IMR-90 (cell line): Measurements from ENCODE around the gene BRF1. TPM values are rescaled to one million over a fixed set of nuclear protein-coding genes. Genes with fewer than 3 reads are reported as not detected.
"Not testable (repeated sequence)": the region's sequence is repeated elsewhere in the genome, so short reads cannot be mapped to it uniquely, and the experiment has no call there.

ENCODE experiments used
- ATAC-seq: fragments of 200-7000 bp; cut with Tn5 transposase; 2 replicates; pipeline ENCODE4 v1.9.1; 2020; ENCODE audit warnings: low read depth, mild to moderate bottlenecking, moderate library complexity
- BruUV-seq: library from RNA; stranded (reverse); fragments of 400-500 nt; replicated peaks from 2 replicates; lab custom pipeline; 2021; lab: Mats Ljungman, UMichigan
- CTCF ChIA-PET: fragments of 300-600 bp; formaldehyde crosslinking; extraction: SDS; loops from one replicate; lab custom pipeline; 2021; ENCODE audit warnings: antibody characterized with exemption; lab: Yijun Ruan, JAX
- POLR2A ChIA-PET: fragments of 300-600 bp; sonication (Branson Sonifier 250); formaldehyde crosslinking; loops from one replicate; lab custom pipeline; 2022; ENCODE audit warnings: antibody characterized with exemption; ENCODE audit not compliant: unreplicated experiment; lab: Charles Lee
- DNase-seq: peaks from one replicate; pipeline ENCODE4 v3.0.0; 2013
- H2AFZ ChIP-seq: replicated peaks from 2 replicates; pipeline ENCODE3; 2013; ENCODE audit warnings: low read length, mild to moderate bottlenecking; ENCODE audit not compliant: poor library complexity
- H2AK5ac ChIP-seq: 2 replicates; pipeline ENCODE4 v1.6.1; 2013; ENCODE audit warnings: low read depth, low read length, inconsistent platforms
- H2AK9ac ChIP-seq: replicated peaks from 2 replicates; pipeline ENCODE3; 2013; ENCODE audit warnings: mild to moderate bottlenecking, low read depth, low read length, moderate library complexity; ENCODE audit not compliant: poor library complexity
- H2BK120ac ChIP-seq: 2 replicates; pipeline ENCODE4 v1.6.1; 2013; ENCODE audit warnings: low read depth, low read length, inconsistent platforms
- H2BK15ac ChIP-seq: 3 replicates; pipeline ENCODE4 v1.6.1; 2013; ENCODE audit warnings: low read depth, low read length, inconsistent platforms
- H2BK20ac ChIP-seq: 2 replicates; pipeline ENCODE4 v1.6.1; 2013; ENCODE audit warnings: low read depth, mild to moderate bottlenecking, inconsistent platforms, low read length, moderate library complexity
- H2BK5ac ChIP-seq: 2 replicates; pipeline ENCODE4 v1.6.1; 2013; ENCODE audit warnings: mild to moderate bottlenecking, low read depth, low read length, inconsistent platforms; ENCODE audit not compliant: poor library complexity, severe bottlenecking
- H3K14ac ChIP-seq: replicated peaks from 2 replicates; pipeline ENCODE4 v1.6.1; 2013; ENCODE audit warnings: low read depth, low read length, inconsistent platforms
- H3K18ac ChIP-seq: 2 replicates; pipeline ENCODE4 v1.6.1; 2013; ENCODE audit warnings: low read depth, low read length, control low read depth
- H3K23ac ChIP-seq: 2 replicates; pipeline ENCODE4 v1.6.1; 2013; ENCODE audit warnings: low read depth, low read length, inconsistent platforms
- H3K27ac ChIP-seq: 2 replicates; pipeline ENCODE4 v1.5.1; 2013; ENCODE audit warnings: mild to moderate bottlenecking, control low read depth, low read length; ENCODE audit not compliant: insufficient read depth
- H3K27me3 ChIP-seq: 2 replicates; pipeline ENCODE4 v1.6.1; 2013; ENCODE audit warnings: low read length; ENCODE audit not compliant: control insufficient read depth, insufficient read depth
- H3K36me3 ChIP-seq: 2 replicates; pipeline ENCODE4 v1.6.1; 2013; ENCODE audit warnings: low read length, mixed read lengths; ENCODE audit not compliant: control insufficient read depth, insufficient read depth
- H3K4ac ChIP-seq: 2 replicates; pipeline ENCODE4 v1.6.1; 2013; ENCODE audit warnings: low read depth, low read length, inconsistent platforms
- H3K4me1 ChIP-seq: 2 replicates; pipeline ENCODE4 v1.6.1; 2013; ENCODE audit warnings: low read length, mixed read lengths; ENCODE audit not compliant: control insufficient read depth, insufficient read depth
- H3K4me2 ChIP-seq: 2 replicates; pipeline ENCODE4 v1.6.1; 2013; ENCODE audit warnings: low read depth, mild to moderate bottlenecking, control low read depth, low read length, moderate library complexity
- H3K4me3 ChIP-seq: 2 replicates; pipeline ENCODE4 v1.5.1; 2013; ENCODE audit warnings: low read depth, mild to moderate bottlenecking, control low read depth, low read length, moderate library complexity; ENCODE audit not compliant: insufficient read depth
- H3K56ac ChIP-seq: 2 replicates; pipeline ENCODE4 v1.6.1; 2013; ENCODE audit warnings: low read length, inconsistent platforms; ENCODE audit not compliant: insufficient read depth; ENCODE audit errors: extremely low read depth
- H3K79me1 ChIP-seq, 2 experiments: 2 replicates each; pipeline ENCODE4 v1.6.1; 2013; ENCODE audit warnings: low read length in 2 of 2, inconsistent platforms in 1 of 2, low read depth in 1 of 2
- H3K9ac ChIP-seq: 2 replicates; pipeline ENCODE4 v1.6.1; 2013; ENCODE audit warnings: low read depth, low read length, control low read depth
- H3K9me1 ChIP-seq: 2 replicates; pipeline ENCODE4 v1.6.1; 2013; ENCODE audit warnings: low read length, inconsistent platforms; ENCODE audit not compliant: insufficient read depth
- H3K9me3 ChIP-seq: 2 replicates; pipeline ENCODE4 v1.6.1; 2013; ENCODE audit warnings: low read length; ENCODE audit not compliant: control insufficient read depth, insufficient read depth
- H4K20me1 ChIP-seq: 2 replicates; pipeline ENCODE4 v1.6.1; 2013; ENCODE audit warnings: low read length, inconsistent platforms; ENCODE audit not compliant: insufficient read depth
- H4K5ac ChIP-seq: 2 replicates; pipeline ENCODE4 v1.6.1; 2013; ENCODE audit warnings: mild to moderate bottlenecking, low read depth, low read length, control low read depth
- H4K8ac ChIP-seq, 2 experiments: 2 replicates each; pipeline ENCODE4 v1.6.1; 2013; ENCODE audit warnings: low read depth in 2 of 2, low read length in 2 of 2, control low read depth in 1 of 2, inconsistent platforms in 1 of 2
- H4K91ac ChIP-seq: 2 replicates; pipeline ENCODE4 v1.6.1; 2013; ENCODE audit warnings: low read depth, low read length, inconsistent platforms; ENCODE audit not compliant: insufficient read depth
- WGBS, 2 experiments: methylation state at CpG; one replicate each; pipeline versions ENCODE4 v1.1.5 to v1.1.7; 2013; ENCODE audit warnings: missing lambda C conversion rate in 2 of 2; ENCODE audit not compliant: insufficient read length in 1 of 2; ENCODE audit errors: extremely low coverage in 2 of 2; 5-methylcytosine and 5-hydroxymethylcytosine counted together
- dilution Hi-C: fragments of 300-500 bp; cut with HindIII; formaldehyde crosslinking; loops from one replicate; pipeline ENCODE4 v1.14.3; 2018; ENCODE audit warnings: low sequenced_read_pairs; ENCODE audit not compliant: unreplicated experiment
- in situ Hi-C: fragments of 300-500 bp; cut with MboI; formaldehyde crosslinking; loops from 3 replicates; pipeline ENCODE4 v1.14.3; 2019; ENCODE audit warnings: low sequenced_read_pairs, inconsistent platforms, mixed read lengths
- intact Hi-C: fragments of 100-400 bp; cut with micrococcal nuclease; formaldehyde crosslinking; loops from 2 replicates; pipeline ENCODE4 v1.10.0; 2022
- polyA plus RNA-seq, 3 experiments: library from polyadenylated mRNA; depleted of rRNA; stranded (reverse); fragments of >200 nt; gene quantifications; 2 replicates each; pipeline ENCODE4 v1.2.3, GENCODE V29; 2012; ENCODE audit warnings: low replicate concordance in 1 of 3
- total RNA-seq: library from RNA; depleted of rRNA; stranded (reverse); fragments of >200 nt; gene quantifications from 2 replicates; pipeline ENCODE4 v1.2.3, GENCODE V29; 2012

The BRF1 gene
- total and polyA plus RNA-seq, 2 of the 4 experiments (the other 2 are of a cell fraction), result 12.4 to 16.7 TPM

GRCh38 chr14:105327695-105328045 lies 26.9 kb upstream of the BRF1 start:
- ATAC-seq, H2BK20ac ChIP-seq, H3K4me3 ChIP-seq, H3K4ac ChIP-seq, dilution Hi-C loops, H3K23ac ChIP-seq, POLR2A ChIA-PET, H2AK9ac ChIP-seq, H3K18ac ChIP-seq, H2BK15ac ChIP-seq, H4K5ac ChIP-seq, H4K8ac ChIP-seq, intact Hi-C loops, H2AK5ac ChIP-seq, H3K14ac ChIP-seq, H3K9me3 ChIP-seq, BruUV-seq, H3K4me2 ChIP-seq, CTCF ChIA-PET, in situ Hi-C loops, H2BK5ac ChIP-seq, H4K91ac ChIP-seq, H3K36me3 ChIP-seq, H3K27ac ChIP-seq, H3K56ac ChIP-seq, H3K27me3 ChIP-seq, DNase-seq, H2BK120ac ChIP-seq, H2AFZ ChIP-seq, H3K9ac ChIP-seq: not testable (repeated sequence)
- Histone ChIP-seq H3K4me1 (peaks cover 13% of the 10 kb centered on the region), H4K20me1 (peaks cover 70% of the 10 kb centered on the region), H3K9me1 (peaks cover 16% of the 10 kb centered on the region; the same call in 1 of the 2 replicates), H3K79me1 (peaks cover 19 to 75% of the 10 kb centered on the region in 2 experiments)
- 75% methylated on average over 15 of the region's 17 CpGs; no CpG with 5 or more reads in 1 of the 2 experiments for WGBS, 2 experiments
